BLaER1 (cell line): ENCODE measurements around the gene GAS2L2.

Experiments used
- H3K27ac ChIP-seq: shearing (Covaris generic); formaldehyde crosslinking; 2 replicates; pipeline ENCODE4 v1.8.1; 2022
- H3K27me3 ChIP-seq: shearing (Covaris generic); formaldehyde crosslinking; 2 replicates; pipeline ENCODE4 v1.8.1; 2022
- H3K36me3 ChIP-seq: shearing (Covaris generic); formaldehyde crosslinking; 2 replicates; pipeline ENCODE4 v1.8.1; 2022
- H3K4me1 ChIP-seq: shearing (Covaris generic); formaldehyde crosslinking; 2 replicates; pipeline ENCODE4 v1.8.1; 2022
- H3K4me2 ChIP-seq: shearing (Covaris generic); formaldehyde crosslinking; 2 replicates; pipeline ENCODE4 v1.8.1; 2022
- H3K4me3 ChIP-seq: shearing (Covaris generic); formaldehyde crosslinking; 2 replicates; pipeline ENCODE4 v1.8.1; 2022
- H3K9ac ChIP-seq: shearing (Covaris generic); formaldehyde crosslinking; 2 replicates; pipeline ENCODE4 v1.8.1; 2022
- H3K9me3 ChIP-seq: shearing (Covaris generic); formaldehyde crosslinking; 2 replicates; pipeline ENCODE4 v1.8.1; 2022
- H4K20me1 ChIP-seq: shearing (Covaris generic); formaldehyde crosslinking; 2 replicates; pipeline ENCODE4 v1.8.1; 2022
- Cebpa-rat ChIP-seq: shearing (Covaris generic); IDR thresholded peaks from 2 replicates; pipeline ENCODE4 v1.8.1; 2022

The GAS2L2 gene

DNA sequence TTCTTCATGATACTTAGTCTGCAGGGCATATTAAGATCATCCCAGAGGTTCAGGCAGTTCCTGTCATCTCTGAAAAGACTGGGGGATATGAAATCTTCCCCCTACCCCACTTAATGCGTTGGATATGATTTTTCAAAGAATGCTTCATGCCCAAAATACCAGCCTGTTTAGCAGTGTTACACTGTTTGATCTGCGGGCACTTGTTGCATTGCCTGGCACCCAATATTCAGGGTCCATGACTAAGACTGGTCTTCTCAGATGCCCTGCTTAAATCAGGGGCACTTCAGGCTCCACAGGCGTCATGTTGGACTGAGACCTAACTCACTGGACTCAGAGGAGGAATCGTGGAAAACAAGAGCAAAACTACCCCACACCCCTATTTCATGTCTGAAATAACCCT is 28.0 kb downstream of the GAS2L2 start:
- Histone ChIP-seq H4K20me1 (peaks cover 15% of the 10 kb centered on the region; the same call in 1 of the 2 replicates), H3K9me3 (no peaks in the 10 kb centered on the region), H3K27me3 (no peaks in the 10 kb centered on the region), H3K4me2 (no peak overlapping the region), H3K36me3 (peaks cover 82% of the 10 kb centered on the region), H3K27ac (no peak overlapping the region), H3K4me1 (peaks cover 22% of the 10 kb centered on the region), H3K4me3 (no peak overlapping the region), H3K9ac (no peak overlapping the region)
- TF ChIP-seq Cebpa-rat: no peak

DNA sequence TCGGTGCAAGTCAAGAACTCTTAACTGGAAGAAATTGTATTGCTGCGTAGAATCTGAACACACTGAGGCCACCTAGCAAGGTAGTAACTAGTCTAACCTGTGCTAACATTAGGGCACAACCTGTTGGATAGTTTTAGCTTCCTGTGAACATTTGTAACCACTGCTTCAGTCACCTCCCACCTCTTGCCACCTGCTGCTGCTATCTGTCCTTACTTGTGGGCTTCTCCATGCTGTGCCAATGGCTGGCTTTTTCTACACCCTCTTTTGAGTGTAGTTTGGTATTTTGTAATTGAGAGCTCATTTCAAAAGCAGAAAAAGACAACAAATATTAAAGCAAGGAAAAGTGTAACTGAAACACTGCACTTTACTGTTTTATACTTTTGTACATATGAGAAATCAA is 29.3 kb downstream of the GAS2L2 start:
- H3K27ac ChIP-seq: no peak overlapping the region
- H3K9me3 ChIP-seq: no peaks in the 10 kb centered on the region
- H3K4me3 ChIP-seq: no peak overlapping the region
- no peak for TF ChIP-seq Cebpa-rat
- H3K27me3 ChIP-seq: no peaks in the 10 kb centered on the region
- H3K9ac ChIP-seq: no peak overlapping the region
- H3K36me3 ChIP-seq: peaks cover 84% of the 10 kb centered on the region
- no peak overlapping the region for H3K4me2 ChIP-seq
- H4K20me1 ChIP-seq: 0 out of 2 replicates have a peak, but pooled peaks cover 9% of the 10 kb centered on the region
- H3K4me1 ChIP-seq: peaks cover 19% of the 10 kb centered on the region

DNA sequence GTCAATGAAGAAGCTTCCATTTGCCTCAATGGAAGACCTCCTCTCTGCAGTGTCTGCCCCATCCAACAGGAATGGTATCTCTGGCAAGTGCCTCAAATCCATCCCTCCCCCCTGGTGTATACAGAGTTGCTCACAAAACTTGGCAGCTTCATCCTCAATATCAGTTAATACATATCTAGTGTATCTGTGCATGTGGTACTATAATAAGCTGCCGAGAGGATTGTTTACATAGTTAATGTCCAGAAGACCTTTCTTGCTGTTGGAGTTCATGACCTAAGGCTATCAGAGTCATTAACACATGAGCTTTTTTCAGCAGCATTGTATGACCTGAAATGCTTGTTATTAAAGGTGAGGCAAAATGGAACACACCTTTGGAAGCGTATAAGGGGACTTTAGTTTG is 35.6 kb downstream of the GAS2L2 start:
- no peak for TF ChIP-seq Cebpa-rat
- H3K36me3 ChIP-seq: peaks cover 91% of the 10 kb centered on the region
- no peak overlapping the region for H3K27ac ChIP-seq
- H3K4me2 ChIP-seq: no peak overlapping the region
- no peaks in the 10 kb centered on the region for H3K27me3 ChIP-seq
- H4K20me1 ChIP-seq: 0 out of 2 replicates have a peak, but pooled peaks cover 14% of the 10 kb centered on the region
- no peak overlapping the region for H3K4me3 ChIP-seq
- H3K9me3 ChIP-seq: no peaks in the 10 kb centered on the region
- H3K9ac ChIP-seq: no peak overlapping the region
- peaks cover 11% of the 10 kb centered on the region for H3K4me1 ChIP-seq

DNA sequence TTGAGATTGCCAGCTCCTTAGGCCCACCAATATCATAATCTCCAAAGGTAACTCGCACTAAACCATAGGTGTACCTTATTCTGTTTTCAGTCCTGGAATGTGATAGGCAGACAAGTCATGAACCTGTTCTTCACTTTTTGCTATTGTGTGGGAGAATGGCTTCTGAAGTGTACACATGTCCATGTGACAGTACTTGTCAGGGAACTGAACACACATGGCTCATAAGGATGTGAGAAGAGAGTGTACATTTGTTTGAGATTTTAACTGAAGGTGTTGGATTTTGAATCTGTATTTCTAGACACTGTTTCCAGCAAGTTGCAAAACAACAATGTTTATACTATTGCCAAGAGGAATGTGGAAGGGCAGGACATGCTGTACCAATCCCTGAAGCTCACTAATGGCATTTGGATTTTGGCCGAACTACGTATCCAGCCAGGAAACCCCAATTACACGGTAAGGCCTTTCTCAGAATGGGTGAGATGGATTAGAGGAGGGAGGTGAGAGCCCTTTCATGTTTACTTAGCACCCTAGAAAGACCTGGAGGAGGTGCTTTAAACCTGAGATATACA is 36.1 kb downstream of the GAS2L2 start:
- 0 out of 2 replicates have a peak, but pooled peaks cover 14% of the 10 kb centered on the region for H4K20me1 ChIP-seq
- H3K9me3 ChIP-seq: no peaks in the 10 kb centered on the region
- H3K4me2 ChIP-seq: no peak overlapping the region
- H3K27me3 ChIP-seq: no peaks in the 10 kb centered on the region
- peaks cover 12% of the 10 kb centered on the region for H3K4me1 ChIP-seq
- no peak overlapping the region for H3K27ac ChIP-seq
- peaks cover 93% of the 10 kb centered on the region for H3K36me3 ChIP-seq
- H3K9ac ChIP-seq: no peak overlapping the region
- no peak for TF ChIP-seq Cebpa-rat
- H3K4me3 ChIP-seq: no peak overlapping the region

DNA sequence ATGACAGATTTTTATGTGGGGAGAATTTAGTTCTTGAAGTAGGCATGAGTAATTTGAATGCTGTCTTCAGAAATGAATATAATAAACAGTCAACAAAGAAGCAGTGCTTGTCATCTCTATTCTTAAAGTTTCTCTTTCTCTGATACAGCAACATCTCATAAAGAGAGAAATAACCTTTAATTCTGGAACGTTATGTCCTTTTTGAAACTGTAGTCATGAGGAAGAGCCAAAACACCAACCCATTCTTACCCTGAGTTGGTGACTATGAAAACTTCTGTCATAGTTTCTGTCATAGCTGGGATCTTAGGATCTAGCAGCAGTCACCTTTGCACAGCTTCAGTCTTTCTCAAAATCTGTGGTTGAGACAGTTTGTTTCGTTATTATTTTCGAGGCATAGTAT is 36.9 kb downstream of the GAS2L2 start:
- Histone ChIP-seq H4K20me1 (0 out of 2 replicates have a peak, but pooled peaks cover 14% of the 10 kb centered on the region), H3K4me3 (no peak overlapping the region), H3K9ac (no peak overlapping the region), H3K4me2 (no peak overlapping the region), H3K4me1 (peaks cover 12% of the 10 kb centered on the region), H3K27ac (no peak overlapping the region), H3K27me3 (no peaks in the 10 kb centered on the region), H3K9me3 (no peaks in the 10 kb centered on the region), H3K36me3 (peaks cover 93% of the 10 kb centered on the region)
- TF ChIP-seq Cebpa-rat: no peak

DNA sequence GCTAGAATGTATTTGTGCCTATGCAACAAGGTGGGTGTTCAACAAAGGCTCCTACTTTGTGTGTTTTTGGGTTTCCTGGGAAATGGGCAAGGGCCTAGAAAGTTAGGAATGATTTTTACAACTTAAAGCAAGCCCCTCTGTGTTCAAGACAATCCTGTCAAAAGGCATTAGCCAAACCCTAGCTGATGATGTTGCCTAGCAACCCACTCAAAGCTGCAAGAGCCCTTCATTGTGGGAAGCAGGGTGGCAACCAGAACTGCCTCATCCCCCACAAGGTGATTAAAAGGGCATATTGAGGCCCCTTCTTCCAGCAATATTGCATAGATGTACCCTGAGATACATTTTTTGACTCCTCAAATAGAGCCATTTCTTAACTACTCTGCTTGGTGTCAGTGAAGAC is 37.6 kb downstream of the GAS2L2 start:
- Histone ChIP-seq H3K4me2 (no peak overlapping the region), H3K27me3 (no peaks in the 10 kb centered on the region), H4K20me1 (0 out of 2 replicates have a peak, but pooled peaks cover 14% of the 10 kb centered on the region), H3K9me3 (no peaks in the 10 kb centered on the region), H3K9ac (no peak overlapping the region), H3K36me3 (peaks cover 94% of the 10 kb centered on the region), H3K4me1 (peaks cover 12% of the 10 kb centered on the region), H3K4me3 (no peak overlapping the region), H3K27ac (no peak overlapping the region)
- TF ChIP-seq Cebpa-rat: no peak

DNA sequence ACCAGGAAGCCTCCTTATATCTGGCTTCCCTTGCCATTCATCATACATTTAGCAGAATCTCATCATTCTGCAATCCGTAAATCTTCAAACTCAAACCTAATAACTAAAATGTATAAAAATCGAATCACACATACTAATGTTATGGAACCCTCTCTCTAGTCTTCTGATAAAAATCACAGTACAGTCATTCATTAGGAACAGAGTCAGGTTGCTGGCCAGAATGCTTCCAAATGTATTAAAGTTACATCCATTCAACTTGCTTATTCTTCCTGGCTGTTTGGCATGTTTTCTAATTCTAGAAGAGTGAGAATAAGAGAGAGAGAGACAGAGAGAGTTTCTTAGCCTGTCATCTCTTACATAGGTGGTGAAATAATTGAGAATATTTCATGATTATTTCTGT is 38.1 kb downstream of the GAS2L2 start:
- no peaks in the 10 kb centered on the region for H3K27me3 ChIP-seq
- TF ChIP-seq Cebpa-rat: no peak
- H3K9me3 ChIP-seq: no peaks in the 10 kb centered on the region
- H3K36me3 ChIP-seq: peaks cover 97% of the 10 kb centered on the region
- H4K20me1 ChIP-seq: 0 out of 2 replicates have a peak, but pooled peaks cover 14% of the 10 kb centered on the region
- no peak overlapping the region for H3K4me3 ChIP-seq
- no peak overlapping the region for H3K4me2 ChIP-seq
- H3K4me1 ChIP-seq: peaks cover 12% of the 10 kb centered on the region
- no peak overlapping the region for H3K27ac ChIP-seq
- H3K9ac ChIP-seq: no peak overlapping the region

DNA sequence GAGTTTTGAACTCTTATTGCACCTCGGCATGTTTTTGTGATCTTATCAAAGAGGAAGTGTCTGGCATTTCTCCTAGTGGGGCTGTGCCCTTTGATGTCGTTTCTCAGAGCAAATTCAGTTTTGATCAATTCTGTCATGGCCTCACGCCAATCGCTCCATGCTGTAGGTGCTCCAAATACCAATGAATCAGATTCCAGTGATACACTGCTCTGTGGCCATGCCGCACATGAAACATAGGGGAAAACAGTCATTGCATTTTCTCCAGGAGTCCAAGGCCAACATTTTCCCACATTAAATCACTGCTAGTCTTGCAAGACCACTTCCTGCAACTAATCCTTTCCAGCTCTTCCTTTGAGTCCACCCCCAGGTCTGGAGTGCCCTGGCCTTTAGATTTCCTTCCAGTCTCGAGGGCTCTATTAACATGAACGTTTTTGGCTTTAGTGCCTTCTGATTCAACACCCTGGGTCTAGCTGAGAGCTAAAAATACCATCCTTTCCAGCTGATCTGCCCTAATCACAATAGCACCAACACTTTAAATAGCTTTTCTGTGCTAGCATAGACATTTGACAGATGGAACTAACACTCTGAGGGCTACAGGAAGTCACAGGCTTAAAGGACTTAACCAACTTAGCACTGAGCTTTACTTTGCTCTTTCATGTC is 39.8 kb downstream of the GAS2L2 start:
- Histone ChIP-seq H3K27me3 (no peaks in the 10 kb centered on the region), H3K4me3 (no peak overlapping the region), H3K27ac (no peak overlapping the region), H3K9me3 (no peaks in the 10 kb centered on the region), H3K4me2 (peak overlapping the region; percentile 21), H3K4me1 (peaks cover 22% of the 10 kb centered on the region), H3K36me3 (peaks cover 97% of the 10 kb centered on the region), H4K20me1 (0 out of 2 replicates have a peak, but pooled peaks cover 14% of the 10 kb centered on the region), H3K9ac (no peak overlapping the region)
- TF ChIP-seq Cebpa-rat: no peak

DNA sequence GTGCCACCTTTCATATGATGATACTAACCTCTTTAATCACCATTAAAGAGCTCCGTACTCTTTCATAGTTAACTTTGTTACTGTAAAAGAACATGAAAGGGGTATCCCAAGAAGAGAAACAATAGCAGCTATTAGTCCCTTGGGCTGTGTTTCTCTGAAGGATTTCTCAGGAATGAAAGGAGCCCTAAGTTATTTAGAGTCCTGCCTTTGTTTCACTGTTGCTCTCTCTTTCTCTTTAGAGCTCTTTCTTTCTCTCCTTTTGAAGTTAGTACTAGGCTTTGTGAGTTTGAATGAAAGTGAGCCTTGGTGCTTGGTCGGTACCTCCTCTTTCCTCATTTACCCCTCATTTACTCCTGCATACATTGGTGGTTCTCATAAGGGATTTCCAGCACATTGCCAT is 42.1 kb downstream of the GAS2L2 start:
- Histone ChIP-seq H3K9me3 (no peaks in the 10 kb centered on the region), H3K4me3 (no peak overlapping the region), H3K36me3 (peaks cover 94% of the 10 kb centered on the region), H3K4me1 (peaks cover 23% of the 10 kb centered on the region), H3K27me3 (no peaks in the 10 kb centered on the region), H3K4me2 (no peak overlapping the region), H3K9ac (no peak overlapping the region), H3K27ac (no peak overlapping the region), H4K20me1 (peaks cover 25% of the 10 kb centered on the region)
- no peak for TF ChIP-seq Cebpa-rat

DNA sequence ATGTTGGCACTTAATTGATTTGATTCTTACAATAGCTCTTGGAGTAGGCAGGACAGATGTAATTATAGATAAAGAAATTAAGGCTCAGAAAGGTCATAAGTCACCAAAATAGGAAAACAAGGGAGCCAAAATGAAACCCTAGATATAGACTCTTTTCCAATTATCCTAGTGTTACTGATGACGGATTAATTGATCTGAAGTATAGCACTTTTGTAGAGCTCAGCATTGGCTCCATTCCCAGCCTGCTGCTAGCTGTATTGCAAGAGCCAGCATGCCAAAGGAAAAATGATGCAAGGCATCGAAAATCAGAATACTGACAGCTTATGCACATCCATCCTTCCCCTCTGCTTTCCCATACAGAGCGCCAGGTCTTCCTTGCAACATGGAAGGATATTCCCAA is 43.2 kb downstream of the GAS2L2 start:
- H3K9me3 ChIP-seq: no peaks in the 10 kb centered on the region
- H3K9ac ChIP-seq: no peak overlapping the region
- peaks cover 26% of the 10 kb centered on the region for H4K20me1 ChIP-seq
- no peak overlapping the region for H3K27ac ChIP-seq
- peaks cover 90% of the 10 kb centered on the region for H3K36me3 ChIP-seq
- H3K4me1 ChIP-seq: peaks cover 23% of the 10 kb centered on the region
- H3K27me3 ChIP-seq: no peaks in the 10 kb centered on the region
- no peak overlapping the region for H3K4me2 ChIP-seq
- H3K4me3 ChIP-seq: no peak overlapping the region
- TF ChIP-seq Cebpa-rat: no peak
